Smooth muscle cell (in vitro differentiated cells): Measurements from ENCODE around the gene HOXB8. TPM values are rescaled to one million over a fixed set of nuclear protein-coding genes. Genes with fewer than 3 reads are reported as not detected.

ENCODE experiments used
- DNase-seq: peaks from one replicate; lab custom pipeline; 2025; ENCODE audit not compliant: unreplicated experiment; lab: John Stamatoyannopoulos, UW
- H2AFZ ChIP-seq: fragments of 200-600 bp; sonication (generic); 2 replicates; pipeline ENCODE4 v1.6.0; 2016; ENCODE audit warnings: antibody characterized with exemption, low read depth, mild to moderate bottlenecking
- H3F3A ChIP-seq: fragments of 200-600 bp; sonication (generic); 2 replicates; pipeline ENCODE4 v1.6.0; 2017; ENCODE audit warnings: antibody characterized with exemption, low read depth
- H3K27ac ChIP-seq: fragments of 200-600 bp; sonication (generic); 2 replicates; pipeline ENCODE4 v1.5.1; 2016; ENCODE audit warnings: low read depth, mild to moderate bottlenecking
- H3K27me3 ChIP-seq: fragments of 200-600 bp; sonication (generic); 2 replicates; pipeline ENCODE4 v1.6.1; 2016; ENCODE audit warnings: low read depth, mild to moderate bottlenecking
- H3K36me3 ChIP-seq: fragments of 200-600 bp; sonication (generic); 2 replicates; pipeline ENCODE4 v1.5.1; 2016; ENCODE audit warnings: low read depth
- H3K4me1 ChIP-seq: fragments of 200-600 bp; sonication (generic); 2 replicates; pipeline ENCODE4 v1.5.1; 2016; ENCODE audit warnings: low read depth
- H3K4me2 ChIP-seq: fragments of 200-600 bp; sonication (generic); 2 replicates; pipeline ENCODE4 v1.6.0; 2016; ENCODE audit warnings: mild to moderate bottlenecking
- H3K4me3 ChIP-seq: fragments of 200-600 bp; sonication (generic); 2 replicates; pipeline ENCODE4 v1.5.1; 2016; ENCODE audit warnings: mild to moderate bottlenecking
- H3K79me2 ChIP-seq: fragments of 200-600 bp; sonication (generic); 2 replicates; pipeline ENCODE4 v1.6.0; 2016; ENCODE audit warnings: low read depth, mild to moderate bottlenecking
- H3K9ac ChIP-seq: fragments of 200-600 bp; sonication (generic); 2 replicates; pipeline ENCODE4 v1.6.0; 2016; ENCODE audit warnings: low read depth
- H3K9me3 ChIP-seq: fragments of 200-600 bp; sonication (generic); replicated peaks from 2 replicates; pipeline ENCODE4 v1.5.1; 2016; ENCODE audit warnings: low read depth
- H4K20me1 ChIP-seq: fragments of 200-600 bp; sonication (generic); 2 replicates; pipeline ENCODE4 v1.6.0; 2016; ENCODE audit warnings: low read depth
- WGBS: methylation state at CpG from one replicate; pipeline ENCODE4 v1.1.7; 2016; ENCODE audit warnings: low lambda C conversion rate; 5-methylcytosine and 5-hydroxymethylcytosine counted together
- polyA plus RNA-seq: library from polyadenylated mRNA; unstranded; fragments of >200 nt; fragmentation: Nextera tagmentation; extraction: Ambion mirVana; gene quantifications from 2 replicates; pipeline ENCODE4 v1.2.1, GENCODE V29; 2016
- total RNA-seq: library from RNA; depleted of rRNA; stranded (reverse); fragments of >200 nt; gene quantifications from 2 replicates; pipeline ENCODE4 v1.2.3, GENCODE V29; 2014
- TF ChIP-seq, protein P1 (sequence below): fragments of 200-600 bp; sonication (generic); IDR thresholded peaks from 2 replicates; pipeline ENCODE4 v1.5.1; 2017; ENCODE audit warnings: borderline replicate concordance, mild to moderate bottlenecking, antibody characterized with exemption; ENCODE audit not compliant: insufficient read depth, poor library complexity, severe bottlenecking

HOXB8 gene
- total and polyA plus RNA-seq, 2 experiments from 2014 or later, result 0.94 to 2.0 TPM

DNA sequence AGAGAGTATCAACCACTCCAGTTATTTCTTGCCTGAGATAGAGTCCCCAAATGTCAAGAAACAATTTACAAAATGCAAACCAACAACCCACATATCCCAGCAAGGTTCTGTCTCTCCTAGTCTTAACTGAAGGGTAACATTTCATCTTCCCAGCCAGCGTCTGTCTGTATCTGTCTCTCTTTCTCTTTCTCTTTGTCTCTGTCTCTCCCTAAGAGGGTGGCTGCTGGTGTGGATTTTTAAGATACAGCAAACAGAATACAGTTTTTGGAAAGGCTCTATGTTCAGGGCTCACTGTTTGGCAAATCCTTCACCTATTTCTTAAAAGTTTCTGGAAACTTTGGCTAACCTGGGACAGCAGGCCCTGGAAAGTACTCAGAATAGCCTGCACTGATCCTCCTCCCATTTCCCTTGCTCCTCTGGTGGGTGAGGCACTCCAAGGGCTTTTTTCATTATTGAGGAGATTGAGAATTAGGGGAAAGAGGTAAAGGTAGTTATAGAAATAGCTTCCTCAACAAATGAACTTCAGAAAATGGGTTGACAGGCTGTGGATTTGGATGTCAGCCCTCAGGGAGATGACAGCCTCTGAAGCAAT, 43.2 kb downstream of the HOXB8 start:
- Histone ChIP-seq H2AFZ (no peak overlapping the region), H3F3A (no peaks in the 10 kb centered on the region), H3K9me3 (no peaks in the 10 kb centered on the region), H3K4me3 (no peak overlapping the region), H3K9ac (no peak overlapping the region), H3K27ac (peak overlapping the region; percentile 64), H3K36me3 (no peaks in the 10 kb centered on the region), H3K4me2 (peak overlapping the region; percentile 64), H3K4me1 (peaks cover 4% of the 10 kb centered on the region), H4K20me1 (peaks cover 100% of the 10 kb centered on the region), H3K27me3 (peaks cover 98% of the 10 kb centered on the region), H3K79me2 (peaks cover 56% of the 10 kb centered on the region)
- TF ChIP-seq, protein P1, sequence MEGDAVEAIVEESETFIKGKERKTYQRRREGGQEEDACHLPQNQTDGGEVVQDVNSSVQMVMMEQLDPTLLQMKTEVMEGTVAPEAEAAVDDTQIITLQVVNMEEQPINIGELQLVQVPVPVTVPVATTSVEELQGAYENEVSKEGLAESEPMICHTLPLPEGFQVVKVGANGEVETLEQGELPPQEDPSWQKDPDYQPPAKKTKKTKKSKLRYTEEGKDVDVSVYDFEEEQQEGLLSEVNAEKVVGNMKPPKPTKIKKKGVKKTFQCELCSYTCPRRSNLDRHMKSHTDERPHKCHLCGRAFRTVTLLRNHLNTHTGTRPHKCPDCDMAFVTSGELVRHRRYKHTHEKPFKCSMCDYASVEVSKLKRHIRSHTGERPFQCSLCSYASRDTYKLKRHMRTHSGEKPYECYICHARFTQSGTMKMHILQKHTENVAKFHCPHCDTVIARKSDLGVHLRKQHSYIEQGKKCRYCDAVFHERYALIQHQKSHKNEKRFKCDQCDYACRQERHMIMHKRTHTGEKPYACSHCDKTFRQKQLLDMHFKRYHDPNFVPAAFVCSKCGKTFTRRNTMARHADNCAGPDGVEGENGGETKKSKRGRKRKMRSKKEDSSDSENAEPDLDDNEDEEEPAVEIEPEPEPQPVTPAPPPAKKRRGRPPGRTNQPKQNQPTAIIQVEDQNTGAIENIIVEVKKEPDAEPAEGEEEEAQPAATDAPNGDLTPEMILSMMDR, result no peak
- no peak for DNase-seq
- 89% methylated on average over 1 of the region's 1 CpG for WGBS

DNA sequence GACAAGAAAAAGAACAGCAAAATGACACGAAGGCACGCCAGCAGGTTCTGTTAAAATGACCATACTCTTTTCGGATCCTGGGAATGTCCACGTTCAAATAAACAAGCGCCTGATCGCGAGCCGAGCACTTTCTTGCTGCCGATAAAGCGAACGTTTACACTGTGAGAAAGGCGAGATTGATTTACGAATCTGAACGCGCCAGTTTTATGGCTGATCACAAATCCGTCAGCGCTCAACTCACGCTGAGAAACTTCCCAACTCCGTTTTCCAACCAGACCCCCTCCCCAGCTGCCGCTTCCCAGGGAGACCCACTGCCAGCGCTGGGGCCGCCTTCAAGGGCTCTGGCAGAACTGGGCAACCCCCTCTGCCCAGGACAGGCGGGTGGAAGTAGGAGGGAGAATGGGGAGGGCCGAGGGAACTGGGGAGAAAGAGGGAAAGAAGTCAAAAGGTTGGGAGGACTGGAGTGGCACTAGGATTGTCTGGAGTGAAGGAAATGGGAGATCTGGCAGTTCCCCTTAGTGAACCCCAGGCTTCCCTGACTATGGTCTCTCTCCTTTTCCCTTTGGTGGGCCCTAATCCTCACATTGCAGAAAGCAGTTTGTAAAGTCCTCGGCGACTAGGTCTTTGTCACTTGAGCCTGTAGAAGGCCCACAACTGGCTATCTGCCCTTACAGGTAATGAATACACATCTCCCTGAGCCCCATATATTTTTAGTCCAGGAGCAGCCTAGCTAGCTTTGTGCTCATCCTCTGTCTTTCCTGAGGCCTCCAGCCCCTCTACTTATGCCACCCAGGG, 43.9 kb downstream of the HOXB8 start:
- peaks cover 98% of the 10 kb centered on the region for H3K27me3 ChIP-seq
- peak overlapping the region; percentile 64 for H3K4me2 ChIP-seq
- DNase-seq, result no peak
- no peak overlapping the region for H3K9ac ChIP-seq
- no peaks in the 10 kb centered on the region for H3K36me3 ChIP-seq
- peak overlapping the region; percentile 2 for H3K4me3 ChIP-seq
- no peaks in the 10 kb centered on the region for H3F3A ChIP-seq
- peaks cover 4% of the 10 kb centered on the region for H3K4me1 ChIP-seq
- H3K79me2 ChIP-seq, result peaks cover 49% of the 10 kb centered on the region
- no peak overlapping the region for H2AFZ ChIP-seq
- H3K27ac ChIP-seq, result peak overlapping the region; percentile 64
- TF ChIP-seq, protein P1, result no peak
- peaks cover 100% of the 10 kb centered on the region for H4K20me1 ChIP-seq
- no peaks in the 10 kb centered on the region for H3K9me3 ChIP-seq
- 29% methylated on average over 26 of the region's 26 CpGs for WGBS

- Histone ChIP-seq H3K4me1 (peaks cover 4% of the 10 kb centered on the region), H3K27me3 (peaks cover 98% of the 10 kb centered on the region), H2AFZ (no peak overlapping the region), H3K9me3 (no peaks in the 10 kb centered on the region), H3K36me3 (no peaks in the 10 kb centered on the region), H3F3A (no peaks in the 10 kb centered on the region), H3K79me2 (peaks cover 42% of the 10 kb centered on the region), H3K27ac (peak overlapping the region; percentile 64), H3K4me3 (peak overlapping the region; percentile 2), H3K4me2 (peak overlapping the region; percentile 64), H3K9ac (no peak overlapping the region), H4K20me1 (peaks cover 100% of the 10 kb centered on the region)
- no peak for DNase-seq
- TF ChIP-seq, protein P1, result no peak
- 19% methylated on average over 18 of the region's 19 CpGs for WGBS
These were observed 44.6 kb downstream of the HOXB8 start for GRCh38 chr17:48570325-48571023.
